Ramos (cell line): Measurements from ENCODE around the gene SLC16A11.

ENCODE experiments used
- in situ Hi-C: fragments of 300-500 bp; cut with MboI; formaldehyde crosslinking; loops from one replicate; pipeline ENCODE4 v1.14.3; 2022; ENCODE audit warnings: low sequenced_read_pairs; ENCODE audit not compliant: unreplicated experiment

Gene SLC16A11

GRCh38 chr17:7014995-7015958, 28.6 kb downstream of the SLC16A11 start:
- in situ Hi-C loops, result loop anchor here (5.0 to 25.0 kb wide), 2 partner anchors 103 to 353 kb away; partner anchors contain the start of genes C17orf100 and MED31

GRCh38 chr17:7014261-7014994, 29.5 kb downstream of the SLC16A11 start:
- in situ Hi-C loops, result loop anchor here (25.0 kb wide), 1 partner anchor 352 kb away; the partner anchor contains the start of genes C17orf100 and MED31

- in situ Hi-C loops, result loop anchor here (25.0 kb wide), 1 partner anchor 350 kb away; the partner anchor contains the start of genes C17orf100 and MED31
These were observed 32.0 kb downstream of the SLC16A11 start for GRCh38 chr17:7011942-7012254.

DNA sequence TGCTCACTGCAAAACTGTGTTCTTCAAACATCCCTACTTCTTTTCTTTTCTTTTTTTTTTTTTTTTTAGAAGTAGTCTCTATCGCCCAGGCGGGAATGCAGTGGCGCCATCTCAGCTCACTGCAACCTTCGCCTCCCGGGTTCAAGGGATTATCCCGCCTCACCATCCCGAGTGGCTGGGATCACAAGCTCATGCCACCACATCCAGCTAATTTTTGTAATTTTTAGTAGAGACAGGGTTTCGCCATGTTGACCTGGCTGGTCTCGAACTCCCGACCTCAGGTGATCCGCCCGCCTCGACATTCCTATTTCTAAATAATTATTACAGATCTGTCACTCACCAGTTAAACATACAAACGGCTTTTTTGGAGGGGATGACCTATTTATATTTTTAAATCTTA, 32.5 kb downstream of the SLC16A11 start:
- in situ Hi-C loops, result loop anchor here (25.0 kb wide), 1 partner anchor 349 kb away; the partner anchor contains the start of genes C17orf100 and MED31

- in situ Hi-C loops, result loop anchor here (25.0 kb wide), 1 partner anchor 348 kb away; the partner anchor contains the start of genes C17orf100 and MED31
These were observed 33.4 kb downstream of the SLC16A11 start for GRCh38 chr17:7010523-7010922.

GRCh38 chr17:7007143-7007542, 36.7 kb downstream of the SLC16A11 start:
- in situ Hi-C loops, result loop anchor here (25.0 kb wide), 1 partner anchor 345 kb away; the partner anchor contains the start of genes C17orf100 and MED31

DNA sequence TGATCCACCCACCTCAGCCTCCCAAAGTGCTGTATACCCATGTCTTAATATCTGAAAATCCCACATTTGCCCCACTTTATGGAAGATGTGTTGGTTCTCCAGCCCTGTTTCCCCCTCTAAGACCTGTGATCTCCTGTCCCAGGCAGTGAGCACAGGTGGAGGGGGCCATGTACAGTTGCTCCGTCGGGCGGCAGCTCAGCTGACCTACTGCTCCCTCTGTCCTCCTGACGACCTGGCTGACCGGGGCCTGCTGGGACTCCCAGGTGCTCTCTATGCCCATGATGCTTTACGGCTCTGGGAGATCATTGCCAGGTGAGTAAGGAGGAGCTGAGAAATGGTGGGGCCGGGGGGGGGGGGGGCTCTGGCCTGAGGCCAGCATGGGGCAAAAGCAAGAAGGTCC, 38.2 kb downstream of the SLC16A11 start:
- in situ Hi-C loops, result loop anchor here (25.0 kb wide), 1 partner anchor 343 kb away; the partner anchor contains the start of genes C17orf100 and MED31

GRCh38 chr17:7004398-7005253, 39.3 kb downstream of the SLC16A11 start:
- in situ Hi-C loops, result loop anchor here (25.0 kb wide), 1 partner anchor 342 kb away; the partner anchor contains the start of genes C17orf100 and MED31

DNA sequence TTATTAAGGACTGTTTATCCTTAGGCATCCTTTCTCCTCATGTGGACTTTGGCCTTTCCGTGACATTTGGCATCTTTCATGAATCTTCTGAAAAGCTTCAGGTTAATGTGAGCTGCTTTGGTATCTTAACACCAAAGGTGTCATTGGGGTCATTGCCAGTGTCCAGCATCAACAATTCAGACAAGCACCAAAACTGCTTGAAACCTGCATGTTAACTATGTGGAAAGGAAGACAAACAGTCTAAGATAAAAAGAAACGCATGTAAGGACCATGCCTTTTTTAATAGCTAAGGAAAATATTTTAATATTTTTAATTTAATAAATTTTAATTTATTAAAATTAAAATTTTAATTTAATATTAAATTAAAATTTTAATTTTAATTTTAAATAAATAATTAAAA, 40.1 kb downstream of the SLC16A11 start:
- in situ Hi-C loops, result loop anchor here (25.0 kb wide), 1 partner anchor 341 kb away; the partner anchor contains the start of genes C17orf100 and MED31

- in situ Hi-C loops, result loop anchor here (25.0 kb wide), 1 partner anchor 340 kb away; the partner anchor contains the start of genes C17orf100 and MED31
These were observed 41.4 kb downstream of the SLC16A11 start for GRCh38 chr17:7002288-7003047.

- in situ Hi-C loops, result loop anchor here (25.0 kb wide), 1 partner anchor 339 kb away; the partner anchor contains the start of genes C17orf100 and MED31
These were observed 42.5 kb downstream of the SLC16A11 start for GRCh38 chr17:7001318-7001961.

GRCh38 chr17:6998855-6999508, 44.9 kb downstream of the SLC16A11 start:
- in situ Hi-C loops, result no loop called here

GRCh38 chr17:6997171-6997570, 46.7 kb downstream of the SLC16A11 start:
- in situ Hi-C loops, result no loop called here

- in situ Hi-C loops, result no loop called here
These were observed 47.5 kb downstream of the SLC16A11 start for GRCh38 chr17:6996256-6997011.

DNA sequence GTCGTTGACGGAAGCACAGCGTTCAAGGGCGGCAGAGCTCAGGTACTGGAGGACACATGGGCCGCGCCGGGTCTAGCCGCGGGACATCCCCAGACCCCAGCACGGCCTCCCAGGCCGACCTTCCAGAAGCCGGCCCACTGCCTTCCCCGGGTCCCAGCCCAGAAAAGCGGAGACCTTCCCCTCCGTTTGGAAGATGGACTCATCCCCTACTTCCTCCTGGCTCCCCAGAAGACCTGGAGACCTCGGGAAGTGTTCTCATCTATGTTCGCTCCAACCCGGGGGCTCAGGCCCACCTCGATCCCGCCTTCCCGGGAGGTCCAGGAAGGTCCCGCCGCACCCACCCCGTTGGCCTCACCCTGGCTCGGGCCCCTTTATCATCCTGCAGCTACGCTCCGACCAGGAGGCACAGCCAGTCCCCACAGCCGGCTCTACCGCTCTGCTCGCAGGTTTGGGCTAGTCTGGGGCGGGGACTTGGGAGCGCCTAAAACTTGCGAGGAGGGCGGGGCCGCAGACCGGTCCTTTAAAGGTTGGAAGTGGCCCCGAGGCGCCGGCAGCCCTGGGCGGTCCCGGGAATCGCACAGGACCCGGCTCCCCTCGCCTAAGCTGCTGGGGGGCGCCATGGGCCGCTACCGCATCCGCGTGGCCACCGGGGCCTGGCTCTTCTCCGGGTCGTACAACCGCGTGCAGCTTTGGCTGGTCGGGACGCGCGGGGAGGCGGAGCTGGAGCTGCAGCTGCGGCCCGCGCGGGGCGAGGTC, 48.2 kb downstream of the SLC16A11 start, which contains the start of gene ALOX12:
ALOX12 (plus strand) TSS at position 550 of the 756 bp plus-strand sequence; CDS start at position 619, 69 bp downstream.
- in situ Hi-C loops, result no loop called here

- in situ Hi-C loops, result no loop called here
These were observed 49.1 kb downstream of the SLC16A11 start for GRCh38 chr17:6994666-6995256.
